H9 (cell line): ENCODE results near the gene CMSS1. TPM values are rescaled to one million over a fixed set of nuclear protein-coding genes. Genes with fewer than 3 reads are reported as not detected.

ENCODE experiments used
- DNase-seq: peaks from one replicate; pipeline ENCODE4 v3.0.0-alpha.2; 2017
- H2AFZ ChIP-seq: one replicate; pipeline ENCODE4 v1.6.1; 2013; ENCODE audit warnings: mild to moderate bottlenecking, low read length, control low read depth, moderate library complexity
- H2AK5ac ChIP-seq: 2 replicates; pipeline ENCODE4 v1.6.1; 2013; ENCODE audit warnings: low read length, control low read depth, mixed read lengths; ENCODE audit not compliant: insufficient read length
- H2BK120ac ChIP-seq: one replicate; pipeline ENCODE4 v1.6.1; 2013; ENCODE audit warnings: low read depth, mild to moderate bottlenecking, low read length, control low read depth, inconsistent platforms; ENCODE audit not compliant: poor library complexity, severe bottlenecking
- H2BK12ac ChIP-seq: 2 replicates; pipeline ENCODE4 v1.6.1; 2013; ENCODE audit warnings: low read length, control low read depth, mixed read lengths, low read depth; ENCODE audit not compliant: insufficient read length
- H2BK15ac ChIP-seq: 2 replicates; pipeline ENCODE4 v1.6.1; 2013; ENCODE audit warnings: low read depth, low read length, control low read depth
- H2BK20ac ChIP-seq: one replicate; pipeline ENCODE4 v1.6.1; 2013; ENCODE audit warnings: low read depth, mild to moderate bottlenecking, low read length, control low read depth, inconsistent platforms; ENCODE audit not compliant: poor library complexity, severe bottlenecking
- H2BK5ac ChIP-seq: 2 replicates; pipeline ENCODE4 v1.6.1; 2013; ENCODE audit warnings: low read length, control low read depth, mixed read lengths; ENCODE audit not compliant: insufficient read length
- H3K14ac ChIP-seq: 2 replicates; pipeline ENCODE4 v1.6.1; 2013; ENCODE audit warnings: low read length, control low read depth; ENCODE audit not compliant: insufficient read depth
- H3K18ac ChIP-seq: 2 replicates; pipeline ENCODE4 v1.6.1; 2013; ENCODE audit warnings: low read depth, mild to moderate bottlenecking, mixed read lengths, low read length, control low read depth; ENCODE audit not compliant: insufficient read length
- H3K23ac ChIP-seq: 2 replicates; pipeline ENCODE4 v1.6.1; 2013; ENCODE audit warnings: low read length, control low read depth, mixed read lengths, low read depth; ENCODE audit not compliant: insufficient read length
- H3K23me2 ChIP-seq: 2 replicates; pipeline ENCODE4 v1.6.1; 2013; ENCODE audit warnings: low read depth, mild to moderate bottlenecking, mixed read lengths, low read length, control low read depth; ENCODE audit not compliant: insufficient read length, poor library complexity, severe bottlenecking
- H3K27ac ChIP-seq: 2 replicates; pipeline ENCODE4 v1.5.1; 2013; ENCODE audit warnings: low read length, control low read depth, mixed read lengths, low read depth; ENCODE audit not compliant: insufficient read length
- H3K27me3 ChIP-seq: 2 replicates; pipeline ENCODE4 v1.6.1; 2013; ENCODE audit warnings: low read length, control low read depth, inconsistent platforms; ENCODE audit not compliant: insufficient read depth
- H3K4ac ChIP-seq: 2 replicates; pipeline ENCODE4 v1.6.1; 2013; ENCODE audit warnings: low read depth, mild to moderate bottlenecking, control low read depth, inconsistent platforms, low read length, moderate library complexity
- H3K4me1 ChIP-seq: 2 replicates; pipeline ENCODE4 v1.6.1; 2013; ENCODE audit warnings: low read length, control low read depth, inconsistent platforms; ENCODE audit not compliant: insufficient read depth
- H3K4me2 ChIP-seq: 2 replicates; pipeline ENCODE4 v1.6.1; 2013; ENCODE audit warnings: low read length, control low read depth, mixed read lengths; ENCODE audit not compliant: insufficient read length, insufficient read depth
- H3K56ac ChIP-seq: 2 replicates; pipeline ENCODE4 v1.6.1; 2013; ENCODE audit warnings: low read depth, mild to moderate bottlenecking, mixed read lengths, low read length, control low read depth; ENCODE audit not compliant: insufficient read length
- H3K79me1 ChIP-seq: 2 replicates; pipeline ENCODE4 v1.6.1; 2013; ENCODE audit warnings: low read depth, mild to moderate bottlenecking, moderate library complexity, low read length, control low read depth, inconsistent platforms; ENCODE audit not compliant: insufficient read depth, poor library complexity, severe bottlenecking
- H3K79me2 ChIP-seq: 2 replicates; pipeline ENCODE4 v1.6.1; 2013; ENCODE audit warnings: low read length, control low read depth, inconsistent platforms; ENCODE audit not compliant: insufficient read depth
- H3K9ac ChIP-seq: 2 replicates; pipeline ENCODE4 v1.6.1; 2013; ENCODE audit warnings: low read length, control low read depth, mixed read lengths; ENCODE audit not compliant: insufficient read length; ENCODE audit errors: extremely low read depth
- H3K9me3 ChIP-seq: one replicate; pipeline ENCODE4 v1.6.1; 2013; ENCODE audit warnings: low read depth, low read length, inconsistent platforms; ENCODE audit not compliant: control insufficient read depth
- H3T11ph ChIP-seq: one replicate; pipeline ENCODE4 v1.6.1; 2013; ENCODE audit warnings: mild to moderate bottlenecking, low read length, control low read depth, inconsistent platforms
- H4K20me1 ChIP-seq: one replicate; pipeline ENCODE4 v1.6.1; 2013; ENCODE audit not compliant: control insufficient read depth, insufficient read length, insufficient read depth
- H4K5ac ChIP-seq: 2 replicates; pipeline ENCODE4 v1.6.1; 2013; ENCODE audit warnings: low read depth, mild to moderate bottlenecking, mixed read lengths, low read length, control low read depth; ENCODE audit not compliant: insufficient read length
- H4K8ac ChIP-seq: replicated peaks from 2 replicates; pipeline ENCODE4 v1.6.1; 2013; ENCODE audit warnings: low read length, control low read depth, mixed read lengths, low read depth; ENCODE audit not compliant: insufficient read length
- H4K91ac ChIP-seq: 2 replicates; pipeline ENCODE4 v1.6.1; 2013; ENCODE audit warnings: low read depth, mild to moderate bottlenecking, moderate library complexity, mixed read lengths, low read length, control low read depth; ENCODE audit not compliant: insufficient read length
- H3K27ac Mint-ChIP-seq, 3 experiments: 2 replicates in 2 of 3; 3 replicates in 1 of 3; pipeline ENCODE4 v1.8.0; 2020 to 2021; ENCODE audit warnings: mixed read lengths in 3 of 3, mild to moderate bottlenecking in 1 of 3, moderate library complexity in 1 of 3
- H3K27me3 Mint-ChIP-seq: 2 replicates; pipeline ENCODE4 v1.8.0; 2021; ENCODE audit warnings: low read depth, mild to moderate bottlenecking, moderate library complexity, mixed read lengths
- H3K36me3 Mint-ChIP-seq, 3 experiments: 2 replicates in 2 of 3; 3 replicates in 1 of 3; pipeline ENCODE4 v1.8.0; 2020 to 2021; ENCODE audit warnings: low read depth in 3 of 3, mixed read lengths in 3 of 3; ENCODE audit not compliant: insufficient read depth in 1 of 3
- H3K4me1 Mint-ChIP-seq, 2 experiments: 2 replicates each; pipeline ENCODE4 v1.8.0; 2020; ENCODE audit warnings: mixed read lengths in 2 of 2
- H3K4me3 Mint-ChIP-seq, 2 experiments: 2 replicates in 1 of 2; 3 replicates in 1 of 2; pipeline ENCODE4 v1.8.0; 2020 to 2021; ENCODE audit warnings: mild to moderate bottlenecking in 2 of 2, mixed read lengths in 2 of 2, moderate library complexity in 1 of 2
- H3K9me3 Mint-ChIP-seq, 2 experiments: 2 replicates in 1 of 2; 3 replicates in 1 of 2; pipeline ENCODE4 v1.8.0; 2020; ENCODE audit warnings: mild to moderate bottlenecking in 2 of 2, mixed read lengths in 2 of 2, moderate library complexity in 1 of 2
- CTCF ChIP-seq: fragments of 200-600 bp; sonication (generic); conservative IDR thresholded peaks from 3 replicates; pipeline ENCODE4 v1.8.0; 2021; ENCODE audit warnings: antibody characterized with exemption, mild to moderate bottlenecking
- WGBS: extraction: QIAGEN DNeasy Blood & Tissue Kit; methylation state at CpG from one replicate; pipeline ENCODE4 v1.1.7; 2013; ENCODE audit warnings: missing lambda C conversion rate, low lambda C conversion rate, mixed read lengths; ENCODE audit not compliant: insufficient read length; ENCODE audit errors: extremely low coverage; 5-methylcytosine and 5-hydroxymethylcytosine counted together
- total RNA-seq: library from RNA; stranded (reverse); gene quantifications from 2 replicates; pipeline ENCODE4 v1.2.1, GENCODE V29; 2021

CMSS1 gene
- total RNA-seq, 1 experiment from 2014 or later = 61.8 TPM

GRCh38 chr3:99850608-99851007 is 32.9 kb downstream of the CMSS1 start:
- no peak overlapping the region for H3K18ac ChIP-seq
- Mint-ChIP-seq H3K27me3 (no peaks in the 10 kb centered on the region), H3K27ac (no peak overlapping the region), H3K4me1 (peaks cover 29 to 36% of the 10 kb centered on the region in 2 experiments), H3K36me3 (no peaks in the 10 kb centered on the region), H3K9me3 (no peaks in the 10 kb centered on the region), H3K4me3 (no peak overlapping the region)
- no peaks in the 10 kb centered on the region for H3K23me2 ChIP-seq
- no peak overlapping the region for H4K5ac ChIP-seq
- no peak overlapping the region for H3K4ac ChIP-seq
- no peak for TF ChIP-seq CTCF
- H3K27me3 ChIP-seq = no peaks in the 10 kb centered on the region
- no peaks in the 10 kb centered on the region for H3K79me1 ChIP-seq
- H2BK20ac ChIP-seq = no peak overlapping the region
- no peak overlapping the region for H2BK15ac ChIP-seq
- no peak overlapping the region for H2AK5ac ChIP-seq
- no peak overlapping the region for H4K8ac ChIP-seq
- no peaks in the 10 kb centered on the region for H3K9me3 ChIP-seq
- DNase-seq = no peak
- no peaks in the 10 kb centered on the region for H4K20me1 ChIP-seq
- H2BK120ac ChIP-seq = no peak overlapping the region
- H3K9ac ChIP-seq = no peak overlapping the region
- H3K79me2 ChIP-seq = peaks cover 5% of the 10 kb centered on the region; the same call in 1 of the 2 replicates
- H2BK5ac ChIP-seq = no peak overlapping the region
- no peak overlapping the region for H3K27ac ChIP-seq
- no peak overlapping the region for H3K4me2 ChIP-seq
- no peak overlapping the region for H3K14ac ChIP-seq
- H2BK12ac ChIP-seq = no peak overlapping the region
- peaks cover 9% of the 10 kb centered on the region; the same call in 1 of the 2 replicates for H3K4me1 ChIP-seq
- no peak overlapping the region for H3K23ac ChIP-seq
- no peak overlapping the region for H4K91ac ChIP-seq
- no peak overlapping the region for H3T11ph ChIP-seq
- no peak overlapping the region for H3K56ac ChIP-seq
- WGBS = no CpG with 5 or more reads among the region's 6 CpGs
- no peak overlapping the region for H2AFZ ChIP-seq
